Naive thymus-derived CD4-positive, alpha-beta T cell (primary cell): Measurements from ENCODE around the gene AK8. TPM values are rescaled to one million over a fixed set of nuclear protein-coding genes. Genes with fewer than 3 reads are reported as not detected.
A peak's percentile ranks its signal among the peaks of the same experiment; 100 is the strongest.

Experiments used
- ATAC-seq: fragments of 150-1000 bp; cut with Tn5 transposase; 2 replicates; pipeline ENCODE4 v1.10.0; 2021; ENCODE audit warnings: mild to moderate bottlenecking, moderate library complexity
- CTCF ChIA-PET: fragments of 350-600 bp; sonication (Branson Sonifier 250); formaldehyde crosslinking; loops from one replicate; lab custom pipeline; 2021; ENCODE audit warnings: antibody characterized with exemption; lab: Charles Lee
- POLR2A ChIA-PET: fragments of 350-600 bp; sonication (Branson Sonifier 250); formaldehyde crosslinking; loops from one replicate; lab custom pipeline; 2021; ENCODE audit warnings: antibody characterized with exemption, inconsistent platforms; lab: Charles Lee
- DNase-seq, 9 donors: peaks; one replicate each; pipeline versions ENCODE4 v3.0.0 to v3.0.0-alpha.2; 2020 to 2022; ENCODE audit warnings: mixed read lengths in 1 of 9
- H3K27ac ChIP-seq: one replicate; pipeline ENCODE4 v1.7.0; 2013; ENCODE audit warnings: mild to moderate bottlenecking, low read depth, low read length, moderate library complexity
- H3K27me3 ChIP-seq, 2 donors: one replicate each; pipeline ENCODE4 v1.7.0; 2013; ENCODE audit warnings: low read length in 2 of 2, mild to moderate bottlenecking in 2 of 2, moderate library complexity in 2 of 2; ENCODE audit not compliant: control insufficient read depth in 2 of 2, insufficient read depth in 2 of 2
- H3K36me3 ChIP-seq, 3 experiments: 1 replicate in 2 of 3; 2 replicates in 1 of 3; pipeline ENCODE4 v1.7.0; 2013; ENCODE audit warnings: low read length in 3 of 3, mild to moderate bottlenecking in 3 of 3, moderate library complexity in 1 of 3; ENCODE audit not compliant: insufficient read depth in 3 of 3, control insufficient read depth in 2 of 3
- H3K4me1 ChIP-seq, 2 donors: one replicate each; pipeline ENCODE4 v1.7.0; 2013; ENCODE audit warnings: low read length in 2 of 2, mild to moderate bottlenecking in 2 of 2, moderate library complexity in 1 of 2; ENCODE audit not compliant: control insufficient read depth in 2 of 2, insufficient read depth in 2 of 2
- H3K4me3 ChIP-seq: 2 replicates; pipeline ENCODE4 v1.7.0; 2013; ENCODE audit warnings: mild to moderate bottlenecking, low read length
- H3K9me3 ChIP-seq, 3 experiments: 1 replicate in 2 of 3; 2 replicates in 1 of 3; pipeline ENCODE4 v1.7.0; 2013; ENCODE audit warnings: low read length in 3 of 3; ENCODE audit not compliant: control insufficient read depth in 2 of 3
- H3K27ac Mint-ChIP-seq, 9 donors: one replicate each; pipeline ENCODE4 v1.8.0; 2020 to 2022; ENCODE audit warnings: mixed read lengths in 9 of 9, mild to moderate bottlenecking in 8 of 9, moderate library complexity in 5 of 9, inconsistent platforms in 2 of 9
- H3K27me3 Mint-ChIP-seq, 5 donors: one replicate each; pipeline ENCODE4 v1.8.0; 2021 to 2022; ENCODE audit warnings: mixed read lengths in 5 of 5, mild to moderate bottlenecking in 1 of 5
- H3K36me3 Mint-ChIP-seq, 5 donors: one replicate each; pipeline ENCODE4 v1.8.0; 2020 to 2022; ENCODE audit warnings: mixed read lengths in 5 of 5, mild to moderate bottlenecking in 3 of 5, inconsistent platforms in 1 of 5
- H3K4me1 Mint-ChIP-seq, 7 donors: one replicate each; pipeline ENCODE4 v1.8.0; 2020 to 2022; ENCODE audit warnings: mixed read lengths in 7 of 7, mild to moderate bottlenecking in 3 of 7, inconsistent platforms in 1 of 7
- H3K4me3 Mint-ChIP-seq, 10 donors: one replicate each; pipeline ENCODE4 v1.8.0; 2020 to 2022; ENCODE audit warnings: mild to moderate bottlenecking in 10 of 10, mixed read lengths in 10 of 10, moderate library complexity in 6 of 10, inconsistent platforms in 2 of 10
- H3K9me3 Mint-ChIP-seq, 11 donors: one replicate each; pipeline ENCODE4 v1.8.0; 2020 to 2022; ENCODE audit warnings: mixed read lengths in 11 of 11, mild to moderate bottlenecking in 4 of 11, inconsistent platforms in 1 of 11, moderate library complexity in 1 of 11
- intact Hi-C, 2 donors: fragments of 100-400 bp; cut with micrococcal nuclease; formaldehyde crosslinking; loops; one replicate each; pipeline ENCODE4 v1.15.1; 2023
- polyA plus RNA-seq, 2 donors: library from polyadenylated mRNA; unstranded; fragments of 300-500 nt; fragmentation: Illumina TruSeq; gene quantifications; one replicate each; pipeline ENCODE4 v1.2.3, GENCODE V29; 2021
- total RNA-seq, 6 experiments: library from RNA in 5 of 6; stranded (reverse) in 5 of 6; gene quantifications; 1 replicate in 5 of 6; 2 replicates in 1 of 6; pipeline ENCODE4 v1.2.3 and lab custom pipeline; 2021 to 2026

AK8 gene
- total and polyA plus RNA-seq, 7 experiments from 2014 or later = 0.10 to 0.20 (median 0.12) TPM; not detected in 4

- peaks cover 0 to 25% (median 5%) of the 10 kb centered on the region in 7 donors for H3K4me1 Mint-ChIP-seq
- no peak overlapping the region for H3K27ac Mint-ChIP-seq
- intact Hi-C loops = no loop called here
- no peak for ATAC-seq
- no peaks in the 10 kb centered on the region for H3K36me3 ChIP-seq
- no peaks in the 10 kb centered on the region for H3K9me3 ChIP-seq
- ChIA-PET CTCF (no interaction called here), POLR2A (no interaction called here)
- H3K4me1 ChIP-seq = no peaks in the 10 kb centered on the region
- H3K4me3 ChIP-seq = no peak overlapping the region
- no peak overlapping the region for H3K4me3 Mint-ChIP-seq
- no peak overlapping the region for H3K27ac ChIP-seq
- DNase-seq = no peak
- H3K36me3 Mint-ChIP-seq = peaks cover 0 to 4% (median 0%) of the 10 kb centered on the region in 5 donors
- peaks cover 0 to 4% of the 10 kb centered on the region in 2 donors for H3K27me3 ChIP-seq
- H3K9me3 Mint-ChIP-seq = peaks cover 0 to 8% (median 4%) of the 10 kb centered on the region in 11 donors
- peaks cover 30 to 60% (median 41%) of the 10 kb centered on the region in 5 donors for H3K27me3 Mint-ChIP-seq
Observed at GRCh38 chr9:132783006-132783405, 95.1 kb downstream of the AK8 start.

GRCh38 chr9:132782037-132782436 lies 96.0 kb downstream of the AK8 start:
- CTCF ChIA-PET = no interaction called here
- no peak overlapping the region for H3K27ac ChIP-seq
- H3K4me3 ChIP-seq = no peak overlapping the region
- DNase-seq (no peak), ATAC-seq (no peak)
- Mint-ChIP-seq H3K4me1 (peaks cover 0 to 18% (median 5%) of the 10 kb centered on the region in 7 donors), H3K4me3 (no peak overlapping the region), H3K27me3 (peaks cover 32 to 56% (median 41%) of the 10 kb centered on the region in 5 donors), H3K9me3 (peaks cover 0 to 2% (median 0%) of the 10 kb centered on the region in 11 donors), H3K27ac (no peak overlapping the region), H3K36me3 (no peaks in the 10 kb centered on the region)
- peaks cover 0 to 4% of the 10 kb centered on the region in 2 donors for H3K27me3 ChIP-seq
- no peaks in the 10 kb centered on the region for H3K9me3 ChIP-seq
- POLR2A ChIA-PET = no interaction called here
- intact Hi-C loops = no loop called here
- no peaks in the 10 kb centered on the region for H3K36me3 ChIP-seq
- H3K4me1 ChIP-seq = no peaks in the 10 kb centered on the region

GRCh38 chr9:132780230-132781007 lies 97.7 kb downstream of the AK8 start:
- ATAC-seq (no peak), DNase-seq (no peak)
- Histone ChIP-seq H3K4me1 (no peaks in the 10 kb centered on the region), H3K27ac (no peak overlapping the region), H3K27me3 (peaks cover 0 to 4% of the 10 kb centered on the region in 2 donors), H3K9me3 (no peaks in the 10 kb centered on the region), H3K4me3 (no peak overlapping the region), H3K36me3 (no peaks in the 10 kb centered on the region)
- Mint-ChIP-seq H3K9me3 (no peaks in the 10 kb centered on the region), H3K36me3 (no peaks in the 10 kb centered on the region), H3K4me3 (peak overlapping the region in 4 of 10 donors; percentile 0 to 54 (median 18)), H3K4me1 (peaks cover 0 to 18% (median 5%) of the 10 kb centered on the region in 7 donors), H3K27me3 (peaks cover 28 to 45% (median 34%) of the 10 kb centered on the region in 5 donors), H3K27ac (peak overlapping the region in 1 of 9 donors; percentile 68)
- intact Hi-C loops = no loop called here
- ChIA-PET CTCF (no interaction called here), POLR2A (no interaction called here)

DNA sequence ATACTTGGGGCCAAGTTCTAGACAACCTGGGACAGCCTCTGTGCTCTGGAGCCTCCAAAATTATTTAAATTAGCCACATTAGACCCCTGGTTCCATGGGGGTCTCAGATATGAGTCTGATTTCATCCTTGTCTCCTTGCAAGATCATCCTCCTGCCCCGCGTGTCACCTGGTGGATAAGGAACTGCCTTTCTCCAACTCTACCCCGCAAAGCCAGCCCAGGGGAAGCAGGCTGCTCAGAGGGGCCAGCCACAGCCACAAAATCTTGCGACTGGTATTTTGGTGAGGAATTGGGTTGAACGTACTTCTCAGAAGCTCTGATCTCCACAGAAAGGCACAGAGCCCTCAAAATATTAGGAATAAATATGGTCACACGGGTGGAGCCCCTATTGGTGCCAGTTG lies 101.2 kb downstream of the AK8 start:
- Histone ChIP-seq H3K4me1 (peaks cover 0 to 3% of the 10 kb centered on the region in 2 donors), H3K4me3 (no peak overlapping the region), H3K9me3 (no peaks in the 10 kb centered on the region), H3K27ac (no peak overlapping the region), H3K36me3 (no peaks in the 10 kb centered on the region), H3K27me3 (peaks cover 0 to 4% of the 10 kb centered on the region in 2 donors)
- no peak for DNase-seq
- peaks cover 0 to 10% (median 0%) of the 10 kb centered on the region in 5 donors for H3K36me3 Mint-ChIP-seq
- ATAC-seq = no peak
- H3K27ac Mint-ChIP-seq = no peak overlapping the region
- CTCF ChIA-PET = no interaction called here
- POLR2A ChIA-PET = interaction anchor here (0.6 kb wide), 1 partner anchor 689 kb away, joined by 3 read pairs; no protein-coding TSS in a partner anchor
- intact Hi-C loops = no loop called here
- H3K4me3 Mint-ChIP-seq = no peak overlapping the region
- peaks cover 14 to 21% (median 20%) of the 10 kb centered on the region in 5 donors for H3K27me3 Mint-ChIP-seq
- H3K4me1 Mint-ChIP-seq = peaks cover 6 to 28% (median 19%) of the 10 kb centered on the region in 7 donors
- peaks cover 0 to 4% (median 0%) of the 10 kb centered on the region in 11 donors for H3K9me3 Mint-ChIP-seq

- CTCF ChIA-PET = no interaction called here
- Histone ChIP-seq H3K4me3 (no peak overlapping the region), H3K4me1 (peaks cover 0 to 3% of the 10 kb centered on the region in 2 donors), H3K27ac (no peak overlapping the region), H3K9me3 (no peaks in the 10 kb centered on the region), H3K36me3 (no peaks in the 10 kb centered on the region), H3K27me3 (no peaks in the 10 kb centered on the region)
- Mint-ChIP-seq H3K36me3 (peaks cover 0 to 15% (median 0%) of the 10 kb centered on the region in 5 donors), H3K27me3 (peaks cover 10 to 21% (median 16%) of the 10 kb centered on the region in 5 donors), H3K4me1 (peaks cover 6 to 28% (median 21%) of the 10 kb centered on the region in 7 donors), H3K4me3 (no peak overlapping the region), H3K27ac (no peak overlapping the region), H3K9me3 (peaks cover 0 to 8% (median 0%) of the 10 kb centered on the region in 11 donors)
- ATAC-seq (no peak), DNase-seq (no peak)
- POLR2A ChIA-PET = interaction anchor here (0.6 kb wide), 1 partner anchor 690 kb away, joined by 3 read pairs; no protein-coding TSS in a partner anchor
- intact Hi-C loops = no loop called here
Observed at GRCh38 chr9:132776268-132776667, 101.8 kb downstream of the AK8 start.

DNA sequence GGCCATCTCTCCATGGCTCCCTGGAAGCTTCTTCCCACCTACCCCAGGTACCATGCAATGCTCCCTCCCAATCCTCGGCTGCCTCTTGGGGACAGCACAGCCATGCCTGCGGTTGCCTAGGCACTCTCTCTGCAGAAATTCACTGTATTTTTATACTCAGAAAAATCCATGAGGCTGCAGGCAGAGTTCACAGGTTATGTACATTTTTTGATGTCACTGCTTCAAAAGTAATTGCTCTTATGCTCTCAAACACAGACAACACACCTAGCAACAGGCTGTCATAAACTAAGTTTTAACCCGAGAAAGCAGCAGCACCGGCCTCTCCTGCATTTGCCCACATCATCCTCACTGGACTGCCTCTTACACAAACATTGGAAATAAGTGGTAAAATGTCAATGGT lies 102.4 kb downstream of the AK8 start:
- Histone ChIP-seq H3K27me3 (no peaks in the 10 kb centered on the region), H3K4me1 (peaks cover under 1 to 6% of the 10 kb centered on the region in 2 donors), H3K9me3 (no peaks in the 10 kb centered on the region), H3K27ac (no peak overlapping the region), H3K4me3 (no peak overlapping the region), H3K36me3 (no peaks in the 10 kb centered on the region)
- peaks cover 0 to 8% (median 0%) of the 10 kb centered on the region in 11 donors for H3K9me3 Mint-ChIP-seq
- H3K36me3 Mint-ChIP-seq = peaks cover 0 to 15% (median 0%) of the 10 kb centered on the region in 5 donors
- DNase-seq (no peak), ATAC-seq (no peak)
- intact Hi-C loops = no loop called here
- CTCF ChIA-PET = no interaction called here
- no peak overlapping the region for H3K4me3 Mint-ChIP-seq
- no peak overlapping the region for H3K27ac Mint-ChIP-seq
- POLR2A ChIA-PET = no interaction called here
- H3K27me3 Mint-ChIP-seq = peaks cover 9 to 21% (median 14%) of the 10 kb centered on the region in 5 donors
- peaks cover 6 to 27% (median 21%) of the 10 kb centered on the region in 7 donors for H3K4me1 Mint-ChIP-seq
